Activated T-helper 1 cell treated with anti-CD3 and anti-CD28 coated beads, Interleukin-12 subunit alpha, Interleukin-12 subunit beta, Interleukin-2, Interleukin-4 antibody, amounts not matched to agents 30 ng/mL and 10 ng/mL and 1 ng/mL, durations not matched to agents 14 hours and 24 hours and 36 hours (primary cell): Measurements from ENCODE around the gene APOBR. TPM values are rescaled to one million over a fixed set of nuclear protein-coding genes. Genes with fewer than 3 reads are reported as not detected.
"Not testable (repeated sequence)": the region's sequence is repeated elsewhere in the genome, so short reads cannot be mapped to it uniquely, and the experiment has no call there.

Source experiments
- DNase-seq: peaks from one replicate; pipeline ENCODE4 v3.0.0; 2021; ENCODE audit warnings: low spot score
- H3K27ac Mint-ChIP-seq: one replicate; pipeline ENCODE4 v1.8.0; 2021; ENCODE audit warnings: mild to moderate bottlenecking, mixed read lengths
- H3K27me3 Mint-ChIP-seq: one replicate; pipeline ENCODE4 v1.8.0; 2022; ENCODE audit warnings: mild to moderate bottlenecking, moderate library complexity, mixed read lengths; ENCODE audit not compliant: insufficient read depth
- H3K36me3 Mint-ChIP-seq: one replicate; pipeline ENCODE4 v1.8.0; 2021; ENCODE audit warnings: low read depth, mixed read lengths
- H3K4me1 Mint-ChIP-seq: one replicate; pipeline ENCODE4 v1.8.0; 2021; ENCODE audit warnings: low read depth, mixed read lengths
- H3K4me3 Mint-ChIP-seq: one replicate; pipeline ENCODE4 v1.8.0; 2021; ENCODE audit warnings: mild to moderate bottlenecking, moderate library complexity, mixed read lengths
- H3K9me3 Mint-ChIP-seq: one replicate; pipeline ENCODE4 v1.8.0; 2021; ENCODE audit warnings: mixed read lengths
- intact Hi-C: fragments of 100-400 bp; cut with micrococcal nuclease; formaldehyde crosslinking; loops from one replicate; pipeline ENCODE4 v1.15.1; 2024
- total RNA-seq: library from RNA; stranded (reverse); gene quantifications from 2 replicates; pipeline ENCODE4 v1.2.3, GENCODE V29; 2022

APOBR gene
- total RNA-seq, 1 donor from 2014 or later: 4.3 TPM

GRCh38 chr16:28526201-28527099, 32.0 kb downstream of the APOBR start:
- no peaks in the 10 kb centered on the region for H3K9me3 Mint-ChIP-seq
- intact Hi-C loops: no loop called here
- no peak overlapping the region for H3K4me3 Mint-ChIP-seq
- no peaks in the 10 kb centered on the region for H3K4me1 Mint-ChIP-seq
- H3K27me3 Mint-ChIP-seq: peaks cover 8% of the 10 kb centered on the region
- no peak overlapping the region for H3K27ac Mint-ChIP-seq
- no peak for DNase-seq
- H3K36me3 Mint-ChIP-seq: no peaks in the 10 kb centered on the region

- H3K4me3 Mint-ChIP-seq, H3K36me3 Mint-ChIP-seq, H3K27me3 Mint-ChIP-seq, H3K27ac Mint-ChIP-seq, intact Hi-C loops, DNase-seq, H3K9me3 Mint-ChIP-seq, H3K4me1 Mint-ChIP-seq: not testable (repeated sequence)
Measured at GRCh38 chr16:28527100-28527785, 32.8 kb downstream of the APOBR start.

GRCh38 chr16:28527985-28528384, 33.5 kb downstream of the APOBR start:
- H3K27me3 Mint-ChIP-seq: peaks cover 8% of the 10 kb centered on the region
- no peak overlapping the region for H3K4me3 Mint-ChIP-seq
- no peaks in the 10 kb centered on the region for H3K9me3 Mint-ChIP-seq
- intact Hi-C loops: no loop called here
- no peak for DNase-seq
- no peaks in the 10 kb centered on the region for H3K36me3 Mint-ChIP-seq
- H3K4me1 Mint-ChIP-seq: no peaks in the 10 kb centered on the region
- H3K27ac Mint-ChIP-seq: no peak overlapping the region

GRCh38 chr16:28528463-28528867, 34.0 kb downstream of the APOBR start:
- Mint-ChIP-seq H3K4me3 (no peak overlapping the region), H3K36me3 (no peaks in the 10 kb centered on the region), H3K27me3 (peaks cover 8% of the 10 kb centered on the region), H3K27ac (no peak overlapping the region), H3K4me1 (no peaks in the 10 kb centered on the region), H3K9me3 (no peaks in the 10 kb centered on the region)
- DNase-seq: no peak
- intact Hi-C loops: no loop called here

- no peak overlapping the region for H3K4me3 Mint-ChIP-seq
- intact Hi-C loops: no loop called here
- H3K9me3 Mint-ChIP-seq: no peaks in the 10 kb centered on the region
- H3K27me3 Mint-ChIP-seq: peaks cover 8% of the 10 kb centered on the region
- no peaks in the 10 kb centered on the region for H3K36me3 Mint-ChIP-seq
- no peak for DNase-seq
- no peaks in the 10 kb centered on the region for H3K4me1 Mint-ChIP-seq
- no peak overlapping the region for H3K27ac Mint-ChIP-seq
Measured at GRCh38 chr16:28529124-28529523, 34.7 kb downstream of the APOBR start.

GRCh38 chr16:28531777-28532744, 37.6 kb downstream of the APOBR start:
- Mint-ChIP-seq H3K27me3 (peaks cover 6% of the 10 kb centered on the region), H3K9me3 (no peaks in the 10 kb centered on the region), H3K4me1 (peaks cover 15% of the 10 kb centered on the region), H3K36me3 (no peaks in the 10 kb centered on the region), H3K27ac (no peak overlapping the region), H3K4me3 (no peak overlapping the region)
- DNase-seq: no peak
- intact Hi-C loops: no loop called here

- intact Hi-C loops: no loop called here
- DNase-seq: no peak
- Mint-ChIP-seq H3K27ac (no peak overlapping the region), H3K36me3 (no peaks in the 10 kb centered on the region), H3K4me3 (no peak overlapping the region), H3K4me1 (peaks cover 15% of the 10 kb centered on the region), H3K27me3 (peaks cover 4% of the 10 kb centered on the region), H3K9me3 (no peaks in the 10 kb centered on the region)
Measured at GRCh38 chr16:28532940-28533647, 38.7 kb downstream of the APOBR start.

- peak overlapping the region; percentile 53 for H3K27ac Mint-ChIP-seq
- H3K4me1 Mint-ChIP-seq: peaks cover 15% of the 10 kb centered on the region
- H3K27me3 Mint-ChIP-seq: no peaks in the 10 kb centered on the region
- H3K9me3 Mint-ChIP-seq: no peaks in the 10 kb centered on the region
- DNase-seq: no peak
- H3K4me3 Mint-ChIP-seq: no peak overlapping the region
- H3K36me3 Mint-ChIP-seq: no peaks in the 10 kb centered on the region
- intact Hi-C loops: no loop called here
Measured at GRCh38 chr16:28534542-28535373, 40.3 kb downstream of the APOBR start.

GRCh38 chr16:28537076-28537475, 42.6 kb downstream of the APOBR start:
- no peaks in the 10 kb centered on the region for H3K9me3 Mint-ChIP-seq
- intact Hi-C loops: no loop called here
- no peaks in the 10 kb centered on the region for H3K36me3 Mint-ChIP-seq
- H3K27ac Mint-ChIP-seq: no peak overlapping the region
- no peaks in the 10 kb centered on the region for H3K27me3 Mint-ChIP-seq
- no peak for DNase-seq
- no peak overlapping the region for H3K4me3 Mint-ChIP-seq
- H3K4me1 Mint-ChIP-seq: peaks cover 15% of the 10 kb centered on the region

- intact Hi-C loops: no loop called here
- H3K27me3 Mint-ChIP-seq: peaks cover 4% of the 10 kb centered on the region
- no peak overlapping the region for H3K27ac Mint-ChIP-seq
Measured at GRCh38 chr16:28537964-28538732, 43.7 kb downstream of the APOBR start.

More at GRCh38 chr16:28537964-28538732, 43.7 kb downstream of the APOBR start:
- no peak for DNase-seq
- Mint-ChIP-seq H3K9me3 (no peaks in the 10 kb centered on the region), H3K4me3 (no peak overlapping the region), H3K4me1 (peaks cover 15% of the 10 kb centered on the region), H3K36me3 (no peaks in the 10 kb centered on the region)
